HG03196 (cell line): ENCODE results near the gene PDLIM7.

Source experiments
- ATAC-seq: cut with Tn5 transposase; IDR thresholded peaks from one replicate; pipeline ENCODE4 v1.9.1; 2021; ENCODE audit not compliant: unreplicated experiment

Gene PDLIM7

DNA sequence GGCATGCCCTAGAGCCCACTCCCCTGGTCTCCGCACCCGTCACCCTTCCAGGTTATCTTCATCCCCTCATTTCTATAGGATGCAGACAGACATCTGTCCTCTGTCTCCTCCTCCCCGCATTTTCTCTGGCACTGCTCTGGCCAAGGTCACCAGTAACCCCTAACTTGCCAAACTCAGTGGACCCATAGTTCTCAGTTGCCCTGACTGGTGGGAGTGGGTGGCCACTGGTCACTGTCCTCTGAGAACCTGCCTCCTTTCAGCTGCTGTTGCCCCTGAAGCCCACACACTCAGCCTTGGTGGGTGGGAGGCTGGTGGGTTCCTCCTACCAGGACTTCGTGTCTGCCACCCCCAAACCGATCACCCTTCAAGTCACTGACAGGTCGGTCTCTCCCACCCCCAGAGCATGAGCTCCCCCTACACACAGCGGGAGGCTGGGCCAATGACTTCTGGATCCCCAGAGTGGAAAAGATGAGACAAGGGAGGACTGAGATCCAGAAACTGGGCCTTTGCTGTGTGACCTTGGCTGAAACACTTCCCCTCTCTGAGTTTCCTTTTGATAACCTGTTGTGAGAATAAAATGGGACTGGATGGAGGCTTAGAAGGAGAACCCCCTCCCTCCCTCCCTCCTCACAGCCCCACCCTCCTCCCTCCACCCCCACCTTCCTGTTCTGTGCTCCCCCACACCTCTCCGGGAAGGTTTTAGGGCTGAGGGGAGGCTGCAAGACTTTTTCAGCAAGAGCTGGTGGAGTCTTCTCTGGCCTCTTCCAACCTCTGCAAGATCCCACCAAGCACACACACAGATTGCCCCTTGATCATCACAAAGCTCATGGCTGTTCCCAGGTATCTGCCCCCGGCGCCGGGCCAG, 21.6 kb downstream of the PDLIM7 start:
- no peak for ATAC-seq

GRCh38 chr5:177474846-177475562, 22.4 kb downstream of the PDLIM7 start:
- ATAC-seq: no peak

DNA sequence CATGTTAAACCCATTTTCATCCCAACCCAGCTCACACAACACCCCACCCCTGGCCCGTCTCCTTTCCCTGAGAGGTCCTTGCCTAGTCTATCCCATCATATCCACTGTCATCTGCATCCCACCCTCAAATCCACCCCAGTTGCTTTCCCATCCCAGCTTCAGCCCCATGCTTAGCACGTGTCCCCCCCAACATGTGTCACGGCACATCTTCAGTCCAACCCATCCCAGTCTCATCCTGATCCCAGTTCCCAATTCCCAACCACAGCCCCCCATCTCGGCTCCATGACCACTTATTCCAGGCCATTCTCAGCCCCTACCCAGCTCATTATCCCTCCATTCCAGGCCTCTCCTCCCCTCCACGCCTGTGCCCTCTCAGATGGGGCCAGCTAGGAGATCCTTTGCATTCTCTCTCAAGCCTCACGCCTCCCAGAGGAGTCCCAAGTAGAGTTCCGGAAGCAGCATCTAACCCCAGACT, 23.4 kb downstream of the PDLIM7 start:
- no peak for ATAC-seq

GRCh38 chr5:177473443-177474001, 23.9 kb downstream of the PDLIM7 start, which contains the start of gene DBN1:
DBN1 (minus strand) TSS chr5:177473634; CDS start chr5:177473521, 113 bp downstream.
- ATAC-seq: no peak

- no peak for ATAC-seq
These were observed 24.7 kb downstream of the PDLIM7 start for GRCh38 chr5:177472460-177473442.

GRCh38 chr5:177471610-177472356, 25.6 kb downstream of the PDLIM7 start:
- ATAC-seq: no peak

GRCh38 chr5:177470759-177471536, 26.5 kb downstream of the PDLIM7 start:
- ATAC-seq: no peak

DNA sequence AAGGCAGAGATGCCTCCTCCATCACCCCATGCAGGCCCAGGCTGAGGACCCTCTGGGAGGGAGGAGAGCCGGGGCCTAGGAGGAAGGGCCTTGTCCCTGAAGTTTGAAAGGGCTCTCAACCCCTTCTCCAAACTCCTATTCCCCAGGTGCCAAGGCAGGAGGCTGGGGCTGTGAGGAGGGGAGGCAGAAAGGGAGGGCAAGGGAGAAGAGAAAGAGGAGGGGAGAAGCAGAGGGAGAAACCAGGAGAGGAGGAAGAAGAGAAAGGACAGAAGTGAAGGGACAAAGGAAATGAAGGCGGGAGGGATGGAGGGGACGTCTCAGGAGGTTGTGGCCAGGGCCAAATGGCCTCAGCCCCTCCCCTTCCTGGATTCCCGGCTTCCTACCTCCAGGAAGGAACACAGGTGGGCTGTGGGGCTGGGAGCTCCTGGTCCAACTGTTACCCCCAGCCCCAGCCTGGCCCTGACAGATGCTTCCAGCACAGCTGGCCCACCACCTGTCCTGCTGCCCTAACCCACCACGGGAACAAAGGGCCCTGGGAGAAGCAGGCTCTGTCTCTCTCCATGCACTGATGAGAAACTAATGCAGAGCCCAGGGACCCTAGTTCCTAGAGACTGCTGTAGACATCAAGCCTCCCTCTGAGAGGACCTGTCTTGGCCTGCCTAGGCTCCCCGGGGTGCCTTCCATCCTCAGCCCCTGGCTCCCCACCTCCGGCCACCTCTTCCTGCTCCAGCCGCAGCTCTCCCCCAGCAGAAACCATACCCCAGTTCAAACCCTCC, 27.5 kb downstream of the PDLIM7 start:
- no peak for ATAC-seq

DNA sequence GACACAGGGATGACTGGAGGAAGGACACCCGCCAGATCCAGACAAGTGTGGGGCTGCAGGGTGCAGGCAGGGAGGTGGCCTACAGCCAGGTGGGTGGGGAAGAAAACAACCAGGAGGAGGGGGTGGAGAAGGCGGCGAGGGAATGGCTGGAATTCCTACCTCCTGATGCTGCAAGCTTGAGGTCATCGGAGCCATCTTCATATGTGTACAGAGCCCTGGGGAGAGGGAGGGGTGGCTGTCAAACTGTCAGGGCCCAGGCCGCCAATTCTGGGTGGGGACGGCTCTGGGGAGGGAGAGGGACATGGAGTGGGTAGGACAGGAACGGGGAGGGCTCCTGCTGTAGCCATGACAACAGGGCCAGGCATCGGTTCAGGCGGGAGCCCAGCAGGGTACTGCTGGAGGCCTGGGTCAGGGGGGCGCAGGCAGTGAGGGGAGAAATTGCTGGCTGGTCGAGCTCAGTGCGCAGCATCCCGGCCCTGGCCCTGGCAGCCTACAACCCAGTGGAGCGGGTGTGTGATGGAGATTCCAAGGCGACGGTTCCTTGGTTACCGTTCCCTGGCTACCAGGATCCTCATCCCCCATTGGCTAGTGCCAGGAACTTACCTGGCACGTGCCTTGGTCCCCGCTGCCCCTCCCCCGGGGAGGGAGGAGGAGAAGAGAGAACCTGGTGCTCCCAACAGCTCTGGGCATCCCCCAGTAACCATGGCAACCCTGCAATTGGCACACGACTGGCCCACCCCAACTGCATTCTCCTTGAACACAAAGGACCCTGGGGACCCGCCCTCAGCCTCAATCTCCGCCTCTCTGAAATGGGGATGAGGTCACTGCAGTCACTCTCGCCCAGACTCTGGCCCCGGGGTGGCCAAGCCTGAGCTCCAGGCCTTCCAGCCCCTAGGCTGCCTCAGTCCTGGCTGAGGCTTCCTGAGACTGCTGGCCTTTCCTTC, 28.4 kb downstream of the PDLIM7 start:
- no peak for ATAC-seq

- no peak for ATAC-seq
These were observed 29.1 kb downstream of the PDLIM7 start for GRCh38 chr5:177468329-177468684.

GRCh38 chr5:177467436-177467835, 30.0 kb downstream of the PDLIM7 start:
- no peak for ATAC-seq

GRCh38 chr5:177466861-177467260, 30.5 kb downstream of the PDLIM7 start:
- no peak for ATAC-seq

DNA sequence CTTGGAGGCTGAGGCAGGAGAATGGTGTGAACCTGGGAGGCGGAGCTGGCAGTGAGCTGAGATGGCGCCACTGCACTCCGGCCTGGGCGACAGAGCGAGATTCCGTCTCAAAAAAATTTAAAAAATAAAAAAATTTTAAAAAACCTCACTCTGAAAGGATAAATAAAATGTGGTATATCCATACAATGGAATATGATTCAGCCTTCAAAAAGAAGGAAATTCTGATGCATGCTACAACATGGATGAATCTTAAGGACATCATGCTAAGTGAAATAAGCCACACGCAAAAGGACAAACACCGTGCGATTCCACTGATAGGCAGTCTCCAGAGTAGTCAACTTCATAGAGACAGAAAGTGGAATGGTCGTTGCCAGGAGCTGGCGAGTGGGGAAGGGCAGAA, 32.4 kb downstream of the PDLIM7 start:
- ATAC-seq: no peak

DNA sequence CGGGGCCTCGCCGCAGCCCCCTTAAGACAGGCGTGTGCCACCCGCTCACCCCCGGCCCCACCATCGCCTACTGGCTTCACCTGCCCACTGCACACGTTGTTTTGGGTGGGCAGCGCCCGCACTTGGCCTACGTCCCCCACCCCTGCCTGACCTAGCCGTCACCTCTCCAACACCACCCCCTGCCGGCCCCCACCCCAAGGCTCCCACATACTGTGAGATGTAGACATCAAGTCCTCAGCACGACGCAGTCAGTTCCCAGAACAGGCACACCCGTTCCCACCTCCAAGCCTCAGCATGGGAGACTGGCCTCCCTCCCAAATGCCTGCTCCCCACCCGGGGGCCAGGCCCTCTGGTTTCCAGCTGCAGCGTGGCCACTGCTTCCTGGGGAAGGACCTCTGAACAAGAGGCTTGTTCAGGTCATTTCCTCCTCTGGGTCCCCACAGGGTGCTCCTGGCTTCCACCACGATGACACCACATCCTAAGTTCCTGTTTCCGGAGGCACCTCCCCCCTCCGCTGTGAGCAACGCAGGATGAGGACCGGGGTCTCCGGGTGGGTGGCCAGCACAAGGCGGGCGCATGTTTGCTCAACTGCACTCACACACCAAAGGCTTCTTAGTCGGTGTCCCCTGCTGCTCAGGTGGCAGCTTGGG, 35.3 kb downstream of the PDLIM7 start:
- ATAC-seq: no peak

DNA sequence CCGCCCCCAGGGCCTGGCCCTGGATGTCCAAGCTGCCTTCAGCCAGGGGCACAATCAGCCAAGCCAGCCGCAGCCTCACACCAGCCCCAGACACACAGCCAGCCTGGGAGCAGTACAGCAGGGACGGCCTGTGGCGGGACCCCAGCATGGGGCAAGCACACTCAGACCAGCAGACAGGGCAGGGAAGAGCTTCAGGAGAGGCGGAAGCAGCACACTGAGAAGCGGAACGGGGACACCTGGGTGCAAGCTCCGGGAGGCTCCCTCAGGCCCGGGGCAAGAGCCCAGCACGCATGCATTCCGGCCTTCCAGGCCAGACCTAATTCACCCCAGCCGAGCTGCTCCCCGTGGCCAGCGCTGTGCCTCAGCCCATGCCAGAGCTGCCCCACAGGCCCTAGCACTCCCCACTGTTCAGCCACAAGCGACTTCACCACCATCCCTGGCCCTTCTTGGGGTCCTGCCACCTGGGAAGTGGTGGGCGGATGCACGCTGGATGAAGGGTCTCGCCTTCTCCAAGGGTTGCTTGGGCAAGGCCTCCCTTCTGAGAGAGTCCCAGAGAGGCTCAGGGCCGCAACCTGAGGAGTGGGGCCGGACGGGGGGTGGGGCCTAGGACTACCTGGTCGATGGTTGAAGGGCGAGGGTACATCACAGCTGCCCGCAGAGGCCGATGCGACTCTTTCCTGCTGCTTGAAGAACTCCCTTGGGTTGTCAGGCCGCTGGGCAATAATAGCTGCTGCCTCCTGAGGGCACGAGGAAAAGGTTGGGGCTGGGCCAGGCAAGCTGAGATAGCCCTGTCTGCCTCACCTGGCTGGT, 37.4 kb downstream of the PDLIM7 start:
- no peak for ATAC-seq

DNA sequence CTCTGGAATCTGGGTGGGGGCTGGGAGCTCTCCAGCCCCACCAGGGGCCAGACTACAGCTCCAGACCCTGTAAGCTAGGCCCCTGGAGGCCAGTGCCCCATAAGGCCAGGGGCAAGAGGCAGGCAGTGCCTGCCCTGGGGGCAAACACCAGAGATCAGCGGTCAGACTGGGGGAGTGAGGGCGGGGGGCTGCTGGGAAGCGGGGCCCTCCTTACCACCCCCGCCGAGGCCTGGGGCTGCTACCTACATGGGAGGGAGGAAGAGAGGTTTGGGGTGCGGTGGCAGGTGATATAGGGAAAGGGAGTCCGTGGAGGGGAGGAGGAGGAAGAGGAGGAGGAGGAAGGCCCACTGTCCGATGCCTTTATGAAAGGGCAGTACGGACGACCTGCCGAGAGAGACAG, 38.0 kb downstream of the PDLIM7 start:
- ATAC-seq: no peak
